Fibroblast of lung (primary cell): ENCODE results near the gene GRID2IP. TPM values are rescaled to one million over a fixed set of nuclear protein-coding genes. Genes with fewer than 3 reads are reported as not detected.

Experiments
- DNase-seq, 2 donors: peaks; one replicate each; pipeline versions ENCODE4 v3.0.0 to v3.0.0-alpha.2; 2010; ENCODE audit warnings: low read depth in 2 of 2
- H2AFZ ChIP-seq: 2 replicates; pipeline ENCODE4 v1.5.1; 2012; ENCODE audit warnings: low read length, control low read depth, inconsistent platforms
- H3K27ac ChIP-seq: 2 replicates; pipeline ENCODE4 v1.5.1; 2011; ENCODE audit warnings: low read length, control low read depth; ENCODE audit not compliant: insufficient read depth
- H3K27me3 ChIP-seq: 2 replicates; pipeline ENCODE4 v1.5.1; 2011; ENCODE audit warnings: mild to moderate bottlenecking, low read length; ENCODE audit not compliant: control insufficient read depth, insufficient read depth
- H3K36me3 ChIP-seq: 2 replicates; pipeline ENCODE4 v1.5.1; 2011; ENCODE audit warnings: low read length; ENCODE audit not compliant: control insufficient read depth, insufficient read depth
- H3K4me1 ChIP-seq: 2 replicates; pipeline ENCODE4 v1.5.1; 2011; ENCODE audit warnings: low read length; ENCODE audit not compliant: control insufficient read depth, insufficient read depth; ENCODE audit errors: extremely low read depth
- H3K4me2 ChIP-seq: 2 replicates; pipeline ENCODE4 v1.5.1; 2011; ENCODE audit warnings: low read length, control low read depth; ENCODE audit not compliant: insufficient read depth; ENCODE audit errors: extremely low read depth
- H3K4me3 ChIP-seq, 4 experiments: fragments of 200-600 bp in 1 of 4; sonication (generic) in 1 of 4; replicated peaks in 1 of 4; 2 replicates each; pipeline ENCODE4 v1.5.1; 2011 to 2016; ENCODE audit warnings: low read length in 4 of 4, low read depth in 3 of 4, mild to moderate bottlenecking in 3 of 4, control low read depth in 2 of 4, inconsistent platforms in 1 of 4, mixed read lengths in 1 of 4; ENCODE audit not compliant: insufficient read depth in 1 of 4; ENCODE audit errors: control extremely low read depth in 1 of 4
- H3K79me2 ChIP-seq: 2 replicates; pipeline ENCODE4 v1.5.1; 2012; ENCODE audit warnings: mild to moderate bottlenecking, low read length, inconsistent platforms; ENCODE audit not compliant: control insufficient read depth, insufficient read depth
- H3K9ac ChIP-seq: 2 replicates; pipeline ENCODE4 v1.5.1; 2011; ENCODE audit warnings: mild to moderate bottlenecking, low read length, control low read depth; ENCODE audit not compliant: insufficient read depth
- H3K9me3 ChIP-seq: 2 replicates; pipeline ENCODE4 v1.5.1; 2012; ENCODE audit warnings: low read depth, low read length; ENCODE audit not compliant: control insufficient read depth, insufficient read depth
- H4K20me1 ChIP-seq: 2 replicates; pipeline ENCODE4 v1.5.1; 2011; ENCODE audit warnings: low read length; ENCODE audit not compliant: control insufficient read depth, insufficient read depth; ENCODE audit errors: extremely low read depth
- EZH2 ChIP-seq: IDR thresholded peaks from 2 replicates; pipeline ENCODE4 v1.5.1; 2012; ENCODE audit warnings: low read length, control low read depth, mild to moderate bottlenecking; ENCODE audit errors: missing control alignments
- polyA plus RNA-seq, 2 donors: library from polyadenylated mRNA; depleted of rRNA in 1 of 2; stranded (reverse) in 1 of 2; unstranded in 1 of 2; fragments of >200 nt; gene quantifications; 2 replicates each; pipeline ENCODE4 v1.2.1, GENCODE V29; 2011 to 2012; ENCODE audit warnings: missing spikeins in 1 of 2
- total RNA-seq: library from RNA; depleted of rRNA; stranded (reverse); fragments of >200 nt; gene quantifications from 2 replicates; pipeline ENCODE4 v1.2.1, GENCODE V29; 2014
- TF ChIP-seq, protein P1 (sequence below), 2 donors: IDR thresholded peaks in 1 of 2; conservative IDR thresholded peaks in 1 of 2; 1 replicate in 1 of 2; 2 replicates in 1 of 2; pipeline ENCODE4 v1.5.1; 2011 to 2012; ENCODE audit warnings: low read length in 2 of 2, control low read depth in 1 of 2, inconsistent platforms in 1 of 2, low read depth in 1 of 2, mild to moderate bottlenecking in 1 of 2

Gene GRID2IP
- total and polyA plus RNA-seq, 2 donors (not counting 1 experiment from before 2014, with no cell fraction given), result not detected

DNA sequence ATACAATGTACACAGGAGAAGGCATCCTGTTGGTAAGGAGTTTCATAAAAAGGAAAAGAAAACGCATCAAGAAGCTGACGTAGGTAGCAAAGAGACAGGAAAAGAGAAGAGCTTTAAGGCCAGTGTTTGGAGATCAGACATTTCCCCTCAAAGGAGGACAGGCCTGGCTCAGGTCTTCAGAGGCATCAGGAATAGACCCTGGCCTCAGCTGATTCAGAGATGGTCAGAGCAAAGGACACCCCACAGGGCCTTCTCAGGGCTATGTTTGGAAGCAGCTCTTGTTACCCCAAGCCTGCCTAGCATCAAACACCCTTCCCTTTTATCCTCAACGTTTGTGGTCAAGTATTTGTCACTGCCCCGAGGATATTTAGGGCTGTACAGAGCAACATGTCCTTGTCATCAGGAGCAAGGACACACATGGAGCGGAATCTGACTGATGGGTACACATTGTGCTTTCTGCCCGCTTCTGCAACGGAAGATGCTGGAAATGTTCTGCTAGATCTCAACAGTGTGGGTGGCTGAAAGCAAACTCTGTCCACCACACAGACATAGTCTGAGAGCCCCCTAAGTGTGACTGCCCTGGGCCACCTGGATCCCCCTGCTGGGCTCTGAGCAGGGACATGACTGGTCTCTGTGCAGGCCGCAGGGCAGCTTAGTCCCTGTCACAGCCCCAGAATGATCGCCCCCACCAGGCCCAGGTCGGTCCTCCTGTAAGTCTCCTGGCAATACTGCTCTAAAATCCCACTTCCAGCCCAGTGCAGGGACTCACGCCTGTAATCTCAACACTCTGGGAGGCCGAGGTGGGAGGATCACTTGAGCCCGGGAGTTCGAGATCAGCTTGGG, 25.0 kb upstream of the GRID2IP start:
- TF ChIP-seq, protein P1, sequence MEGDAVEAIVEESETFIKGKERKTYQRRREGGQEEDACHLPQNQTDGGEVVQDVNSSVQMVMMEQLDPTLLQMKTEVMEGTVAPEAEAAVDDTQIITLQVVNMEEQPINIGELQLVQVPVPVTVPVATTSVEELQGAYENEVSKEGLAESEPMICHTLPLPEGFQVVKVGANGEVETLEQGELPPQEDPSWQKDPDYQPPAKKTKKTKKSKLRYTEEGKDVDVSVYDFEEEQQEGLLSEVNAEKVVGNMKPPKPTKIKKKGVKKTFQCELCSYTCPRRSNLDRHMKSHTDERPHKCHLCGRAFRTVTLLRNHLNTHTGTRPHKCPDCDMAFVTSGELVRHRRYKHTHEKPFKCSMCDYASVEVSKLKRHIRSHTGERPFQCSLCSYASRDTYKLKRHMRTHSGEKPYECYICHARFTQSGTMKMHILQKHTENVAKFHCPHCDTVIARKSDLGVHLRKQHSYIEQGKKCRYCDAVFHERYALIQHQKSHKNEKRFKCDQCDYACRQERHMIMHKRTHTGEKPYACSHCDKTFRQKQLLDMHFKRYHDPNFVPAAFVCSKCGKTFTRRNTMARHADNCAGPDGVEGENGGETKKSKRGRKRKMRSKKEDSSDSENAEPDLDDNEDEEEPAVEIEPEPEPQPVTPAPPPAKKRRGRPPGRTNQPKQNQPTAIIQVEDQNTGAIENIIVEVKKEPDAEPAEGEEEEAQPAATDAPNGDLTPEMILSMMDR (conservative IDR thresholded peaks at IDR 0.05 in 1 of 2, IDR thresholded peaks at IDR 0.05 in 1 of 2; ENCODE audit: low read depth in 1 of 2, low read length in 2 of 2), result no peak
- no peak for TF ChIP-seq EZH2

DNA sequence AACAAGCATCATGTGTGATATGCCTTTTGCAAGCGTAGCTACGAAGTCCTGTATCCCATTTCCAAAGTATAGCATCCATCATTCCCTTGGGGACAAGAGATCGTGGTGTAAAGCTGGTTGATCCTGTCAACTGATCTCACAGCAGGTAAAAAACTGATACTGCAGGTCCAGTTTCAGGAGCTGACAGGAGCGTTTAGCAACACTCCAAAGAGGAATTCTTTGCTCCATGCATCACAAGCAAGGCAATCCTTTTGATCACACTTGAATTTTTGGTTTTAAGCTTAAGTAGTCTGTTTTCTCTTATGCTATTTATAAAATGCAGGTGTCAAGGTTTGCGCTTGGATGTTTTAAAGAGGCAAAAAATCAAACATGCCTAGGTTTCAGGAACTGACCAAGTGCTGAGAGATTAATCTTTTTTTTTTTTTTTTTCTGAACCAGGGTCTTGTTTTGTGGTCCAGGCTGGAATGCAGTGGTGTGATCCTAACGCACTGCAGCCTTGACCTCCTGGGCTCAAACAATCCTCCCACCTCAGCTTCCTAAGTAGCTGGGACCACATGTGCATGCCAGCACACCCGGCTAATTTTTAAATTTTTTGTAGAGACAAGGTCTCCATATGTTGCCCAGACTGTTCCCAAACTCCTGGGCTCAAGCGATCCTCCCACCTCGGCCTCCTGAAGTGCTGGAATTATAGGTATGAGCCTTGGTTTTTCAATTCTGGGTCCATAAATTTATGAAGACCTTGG, 24.2 kb upstream of the GRID2IP start:
- Histone ChIP-seq H3K27me3 (no peaks in the 10 kb centered on the region), H3K79me2 (no peaks in the 10 kb centered on the region), H3K4me1 (no peaks in the 10 kb centered on the region), H2AFZ (no peak overlapping the region), H3K36me3 (no peaks in the 10 kb centered on the region), H4K20me1 (no peaks in the 10 kb centered on the region), H3K4me3 (no peak overlapping the region), H3K4me2 (no peak overlapping the region), H3K9ac (no peak overlapping the region), H3K27ac (no peak overlapping the region), H3K9me3 (no peaks in the 10 kb centered on the region)
- DNase-seq, result no peak
- TF ChIP-seq, protein P1 (conservative IDR thresholded peaks at IDR 0.05 in 1 of 2, IDR thresholded peaks at IDR 0.05 in 1 of 2; ENCODE audit: low read depth in 1 of 2, low read length in 2 of 2), result no peak
- TF ChIP-seq EZH2, result no peak

More for the DNA sequence above, 25.0 kb upstream of the GRID2IP start:
- H3K9ac ChIP-seq, result no peak overlapping the region
- H3K79me2 ChIP-seq, result no peaks in the 10 kb centered on the region
- no peaks in the 10 kb centered on the region for H3K4me1 ChIP-seq
- H3K36me3 ChIP-seq, result no peaks in the 10 kb centered on the region
- H3K27ac ChIP-seq, result no peak overlapping the region
- no peaks in the 10 kb centered on the region for H3K9me3 ChIP-seq
- no peak for DNase-seq
- peak overlapping the region in 2 of 4 experiments; percentile 69 to 79 for H3K4me3 ChIP-seq
- H2AFZ ChIP-seq, result no peak overlapping the region
- peak overlapping the region; percentile 30 for H3K4me2 ChIP-seq
- H4K20me1 ChIP-seq, result no peaks in the 10 kb centered on the region
- no peaks in the 10 kb centered on the region for H3K27me3 ChIP-seq

DNA sequence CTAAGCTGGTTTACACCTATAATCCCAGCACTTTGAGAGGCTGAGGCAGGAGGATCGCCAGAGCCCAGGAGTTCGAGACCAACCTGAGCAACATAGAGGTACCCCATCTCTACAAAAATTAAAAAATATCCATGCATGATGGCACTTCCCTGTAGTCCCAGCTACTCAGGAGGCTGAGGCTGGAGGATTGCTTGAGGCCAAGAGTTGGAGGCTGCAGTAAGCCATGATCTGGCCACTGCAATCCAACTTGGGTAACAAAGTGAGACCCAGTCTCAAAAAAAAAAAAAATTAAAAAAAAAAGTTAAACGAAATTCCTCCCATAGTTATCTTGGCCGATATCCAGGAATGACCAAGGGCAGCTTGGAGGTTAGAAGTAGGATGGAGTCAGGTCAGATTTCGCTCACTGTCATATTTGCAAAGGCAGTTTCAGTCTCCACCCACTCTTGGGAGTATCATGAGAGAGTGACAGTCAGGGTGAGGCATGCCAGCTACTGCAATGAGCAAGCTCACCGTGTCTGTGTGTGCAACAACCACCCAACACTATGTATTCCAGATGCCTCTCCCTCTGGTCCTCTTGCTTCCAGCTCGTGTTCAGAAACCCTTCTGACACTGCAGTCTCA, 20.0 kb upstream of the GRID2IP start:
- H2AFZ ChIP-seq, result no peak overlapping the region
- no peaks in the 10 kb centered on the region for H3K27me3 ChIP-seq
- no peak overlapping the region for H3K4me2 ChIP-seq
- no peaks in the 10 kb centered on the region for H3K4me1 ChIP-seq
- H3K79me2 ChIP-seq, result no peaks in the 10 kb centered on the region
- no peak overlapping the region for H3K9ac ChIP-seq
- H3K36me3 ChIP-seq, result no peaks in the 10 kb centered on the region
- TF ChIP-seq, protein P1 (conservative IDR thresholded peaks at IDR 0.05 in 1 of 2, IDR thresholded peaks at IDR 0.05 in 1 of 2; ENCODE audit: low read depth in 1 of 2, low read length in 2 of 2), result no peak
- no peak for TF ChIP-seq EZH2
- no peak for DNase-seq
- H3K4me3 ChIP-seq, result no peak overlapping the region
- H3K9me3 ChIP-seq, result no peaks in the 10 kb centered on the region
- no peaks in the 10 kb centered on the region for H4K20me1 ChIP-seq
- H3K27ac ChIP-seq, result no peak overlapping the region
